ENCODE data around the gene PRKCA.
"Not testable (repeated sequence)": the region's sequence is repeated elsewhere in the genome, so short reads cannot be mapped to it uniquely, and the experiment has no call there.

The PRKCA gene

GRCh38 chr17:66487121-66487520, 184.7 kb downstream of the PRKCA start:
- Histone ChIP-seq H2BK5ac (ENCODE audit: low read depth, low read length, poor library complexity) (no peak overlapping the region), H3K4me3 (ENCODE audit: low read depth, low read length) (no peak overlapping the region), H3K9me3 (ENCODE audit: insufficient read depth, low read depth, low read length) (no peaks in the 10 kb centered on the region), H3K79me2 (ENCODE audit: control insufficient read depth, insufficient read depth, low read length, poor library complexity) (no peaks in the 10 kb centered on the region), H4K12ac (ENCODE audit: low read depth, low read length) (no peak overlapping the region), H3K4ac (ENCODE audit: low read depth, low read length) (no peak overlapping the region), H3K4me2 (ENCODE audit: low read length) (no peak overlapping the region), H3K14ac (ENCODE audit: low read length) (no peak overlapping the region), H3K18ac (ENCODE audit: low read length) (no peak overlapping the region), H2BK120ac (ENCODE audit: insufficient read depth, low read length, poor library complexity) (no peak overlapping the region), H3K9ac (ENCODE audit: low read length) (no peak overlapping the region), H3K79me1 (ENCODE audit: low read length) (no peaks in the 10 kb centered on the region), H2AK5ac (ENCODE audit: low read length) (no peak overlapping the region), H4K8ac (ENCODE audit: low read depth, low read length) (no peak overlapping the region), H3K36me3 (ENCODE audit: control insufficient read depth in 1 of 2, insufficient read depth in 2 of 2, low read length in 2 of 2) (no peaks in the 10 kb centered on the region), H3K4me1 (ENCODE audit: control insufficient read depth in 1 of 2, insufficient read depth in 2 of 2, low read length in 2 of 2) (no peaks in the 10 kb centered on the region), H2AFZ (ENCODE audit: insufficient read depth, low read length, poor library complexity) (no peak overlapping the region), H3K27me3 (ENCODE audit: insufficient read depth, low read length) (no peaks in the 10 kb centered on the region), H3K23ac (ENCODE audit: low read length) (no peak overlapping the region), H2BK12ac (ENCODE audit: low read length) (no peak overlapping the region), H3K27ac (ENCODE audit: low read depth, low read length) (no peak overlapping the region), H4K91ac (ENCODE audit: low read depth, low read length) (no peak overlapping the region)
- DNase-seq: no peak
- no CpG with 5 or more reads among the region's 3 CpGs for WGBS (ENCODE audit: extremely low coverage, insufficient coverage, insufficient read length)

GRCh38 chr17:66487981-66488468, 185.6 kb downstream of the PRKCA start:
- Histone ChIP-seq H3K14ac (ENCODE audit: low read length) (no peak overlapping the region), H3K4ac (ENCODE audit: low read depth, low read length) (no peak overlapping the region), H2AFZ (ENCODE audit: insufficient read depth, low read length, poor library complexity) (no peak overlapping the region), H2AK5ac (ENCODE audit: low read length) (no peak overlapping the region), H2BK12ac (ENCODE audit: low read length) (no peak overlapping the region), H3K9me3 (ENCODE audit: insufficient read depth, low read depth, low read length) (no peaks in the 10 kb centered on the region), H3K79me1 (ENCODE audit: low read length) (no peaks in the 10 kb centered on the region), H3K23ac (ENCODE audit: low read length) (no peak overlapping the region), H2BK5ac (ENCODE audit: low read depth, low read length, poor library complexity) (no peak overlapping the region), H4K12ac (ENCODE audit: low read depth, low read length) (no peak overlapping the region), H4K8ac (ENCODE audit: low read depth, low read length) (no peak overlapping the region), H2BK120ac (ENCODE audit: insufficient read depth, low read length, poor library complexity) (no peak overlapping the region), H3K4me1 (ENCODE audit: control insufficient read depth in 1 of 2, insufficient read depth in 2 of 2, low read length in 2 of 2) (no peaks in the 10 kb centered on the region), H3K27me3 (ENCODE audit: insufficient read depth, low read length) (no peaks in the 10 kb centered on the region), H3K4me2 (ENCODE audit: low read length) (no peak overlapping the region), H3K4me3 (ENCODE audit: low read depth, low read length) (no peak overlapping the region), H3K9ac (ENCODE audit: low read length) (no peak overlapping the region), H3K79me2 (ENCODE audit: control insufficient read depth, insufficient read depth, low read length, poor library complexity) (no peaks in the 10 kb centered on the region), H3K36me3 (ENCODE audit: control insufficient read depth in 1 of 2, insufficient read depth in 2 of 2, low read length in 2 of 2) (no peaks in the 10 kb centered on the region), H3K18ac (ENCODE audit: low read length) (no peak overlapping the region), H3K27ac (ENCODE audit: low read depth, low read length) (no peak overlapping the region), H4K91ac (ENCODE audit: low read depth, low read length) (no peak overlapping the region)
- WGBS (ENCODE audit: extremely low coverage, insufficient coverage, insufficient read length): no CpG with 5 or more reads among the region's 5 CpGs
- no peak for DNase-seq

GRCh38 chr17:66488864-66489263, 186.5 kb downstream of the PRKCA start:
- no peak for DNase-seq
- Histone ChIP-seq H2BK120ac (ENCODE audit: insufficient read depth, low read length, poor library complexity) (no peak overlapping the region), H2AFZ (ENCODE audit: insufficient read depth, low read length, poor library complexity) (no peak overlapping the region), H3K36me3 (ENCODE audit: control insufficient read depth in 1 of 2, insufficient read depth in 2 of 2, low read length in 2 of 2) (no peaks in the 10 kb centered on the region), H3K9me3 (ENCODE audit: insufficient read depth, low read depth, low read length) (no peaks in the 10 kb centered on the region), H3K79me2 (ENCODE audit: control insufficient read depth, insufficient read depth, low read length, poor library complexity) (no peaks in the 10 kb centered on the region), H3K27ac (ENCODE audit: low read depth, low read length) (no peak overlapping the region), H3K18ac (ENCODE audit: low read length) (no peak overlapping the region), H3K9ac (ENCODE audit: low read length) (no peak overlapping the region), H3K23ac (ENCODE audit: low read length) (no peak overlapping the region), H3K4ac (ENCODE audit: low read depth, low read length) (no peak overlapping the region), H2AK5ac (ENCODE audit: low read length) (no peak overlapping the region), H4K91ac (ENCODE audit: low read depth, low read length) (no peak overlapping the region), H3K27me3 (ENCODE audit: insufficient read depth, low read length) (no peaks in the 10 kb centered on the region), H4K12ac (ENCODE audit: low read depth, low read length) (no peak overlapping the region), H3K14ac (ENCODE audit: low read length) (no peak overlapping the region), H3K4me2 (ENCODE audit: low read length) (no peak overlapping the region), H4K8ac (ENCODE audit: low read depth, low read length) (no peak overlapping the region), H3K4me3 (ENCODE audit: low read depth, low read length) (no peak overlapping the region), H3K79me1 (ENCODE audit: low read length) (no peaks in the 10 kb centered on the region), H3K4me1 (ENCODE audit: control insufficient read depth in 1 of 2, insufficient read depth in 2 of 2, low read length in 2 of 2) (no peaks in the 10 kb centered on the region), H2BK5ac (ENCODE audit: low read depth, low read length, poor library complexity) (no peak overlapping the region), H2BK12ac (ENCODE audit: low read length) (no peak overlapping the region)
- no CpG with 5 or more reads among the region's 4 CpGs for WGBS (ENCODE audit: extremely low coverage, insufficient coverage, insufficient read length)

- H3K4me3 ChIP-seq (ENCODE audit: low read depth, low read length); H2AFZ ChIP-seq (ENCODE audit: insufficient read depth, low read length, poor library complexity); H2BK12ac ChIP-seq (ENCODE audit: low read length); H3K79me2 ChIP-seq (ENCODE audit: control insufficient read depth, insufficient read depth, low read length, poor library complexity); H3K36me3 ChIP-seq (ENCODE audit: control insufficient read depth in 1 of 2, insufficient read depth in 2 of 2, low read length in 2 of 2); H3K14ac ChIP-seq (ENCODE audit: low read length); H3K18ac ChIP-seq (ENCODE audit: low read length); H3K23ac ChIP-seq (ENCODE audit: low read length); H3K4me2 ChIP-seq (ENCODE audit: low read length); H4K12ac ChIP-seq (ENCODE audit: low read depth, low read length); H2AK5ac ChIP-seq (ENCODE audit: low read length); H2BK120ac ChIP-seq (ENCODE audit: insufficient read depth, low read length, poor library complexity); H3K4me1 ChIP-seq (ENCODE audit: control insufficient read depth in 1 of 2, insufficient read depth in 2 of 2, low read length in 2 of 2); H3K27ac ChIP-seq (ENCODE audit: low read depth, low read length); H3K4ac ChIP-seq (ENCODE audit: low read depth, low read length); H2BK5ac ChIP-seq (ENCODE audit: low read depth, low read length, poor library complexity); H3K9ac ChIP-seq (ENCODE audit: low read length); H4K91ac ChIP-seq (ENCODE audit: low read depth, low read length); H3K9me3 ChIP-seq (ENCODE audit: insufficient read depth, low read depth, low read length); H3K27me3 ChIP-seq (ENCODE audit: insufficient read depth, low read length); DNase-seq; H3K79me1 ChIP-seq (ENCODE audit: low read length); H4K8ac ChIP-seq (ENCODE audit: low read depth, low read length): not testable (repeated sequence)
- no CpG with 5 or more reads among the region's 3 CpGs for WGBS (ENCODE audit: extremely low coverage, insufficient coverage, insufficient read length)
These were observed 187.2 kb downstream of the PRKCA start for GRCh38 chr17:66489576-66489975.

Data from trophoblast cell (in vitro differentiated cells and primary cell).